Ascending aorta (tissue), 2 donors: Measurements from ENCODE around the gene KCNN1. TPM values are rescaled to one million over a fixed set of nuclear protein-coding genes. Genes with fewer than 3 reads are reported as not detected.

Experiments
- DNase-seq, 2 donors: peaks; one replicate each; pipeline ENCODE4 v3.0.0-alpha.2; 2019; ENCODE audit warnings: low spot score in 2 of 2
- H3K27ac ChIP-seq, 2 donors: fragments of 200-600 bp; sonication (generic); one replicate each; pipeline ENCODE4 v1.5.1; 2016 to 2017; ENCODE audit warnings: mild to moderate bottlenecking in 1 of 2
- H3K27me3 ChIP-seq: fragments of 200-600 bp; sonication (generic); one replicate; pipeline ENCODE4 v1.5.1; 2017
- H3K36me3 ChIP-seq, 2 donors: fragments of 200-600 bp; sonication (generic); one replicate each; pipeline ENCODE4 v1.5.1; 2016
- H3K4me1 ChIP-seq, 2 donors: fragments of 200-600 bp; sonication (generic); one replicate each; pipeline ENCODE4 v1.5.1; 2016 to 2017; ENCODE audit warnings: mild to moderate bottlenecking in 1 of 2
- H3K4me3 ChIP-seq, 2 donors: fragments of 200-600 bp; sonication (generic); one replicate each; pipeline ENCODE4 v1.5.1; 2016 to 2017; ENCODE audit warnings: mild to moderate bottlenecking in 1 of 2
- H3K9me3 ChIP-seq, 2 donors: fragments of 200-600 bp; sonication (generic); one replicate each; pipeline ENCODE4 v1.5.1; 2016
- CTCF ChIP-seq, 3 experiments: fragments of 200-600 bp in 2 of 3; fragments of 450-650 bp in 1 of 3; sonication (generic) in 2 of 3; IDR thresholded peaks; one replicate each; pipeline ENCODE4 v1.5.1; 2016 to 2019; ENCODE audit warnings: antibody characterized with exemption in 3 of 3, mild to moderate bottlenecking in 1 of 3, moderate library complexity in 1 of 3
- intact Hi-C: fragments of 100-400 bp; cut with DNase I; formaldehyde crosslinking; loops from one replicate; pipeline ENCODE4 v1.15.1; 2023
- total RNA-seq: library from RNA; depleted of rRNA; stranded (reverse); fragments of >200 nt; gene quantifications from one replicate; pipeline ENCODE4 v1.1.0, GENCODE V29; 2016

Gene KCNN1
- total RNA-seq, 1 donor from 2014 or later: not detected

- no peak for TF ChIP-seq CTCF (IDR thresholded peaks at IDR 0.05)
- no peak for DNase-seq
- no peaks in the 10 kb centered on the region for H3K36me3 ChIP-seq
Observed at GRCh38 chr19:17966129-17966483, 801 bp upstream of the KCNN1 start.

GRCh38 chr19:17967257-17968051 lies 547 bp downstream of the KCNN1 start:
- Histone ChIP-seq H3K9me3 (no peaks in the 10 kb centered on the region), H3K27ac (no peak overlapping the region), H3K4me3 (no peak overlapping the region), H3K4me1 (no peaks in the 10 kb centered on the region), H3K27me3 (peaks cover 11% of the 10 kb centered on the region), H3K36me3 (no peaks in the 10 kb centered on the region)
- DNase-seq: no peak
- TF ChIP-seq CTCF (IDR thresholded peaks at IDR 0.05): no peak
- intact Hi-C loops: no loop called here

More at GRCh38 chr19:17966129-17966483, 801 bp upstream of the KCNN1 start:
- H3K27ac ChIP-seq: no peak overlapping the region
- intact Hi-C loops: no loop called here
- no peaks in the 10 kb centered on the region for H3K4me1 ChIP-seq
- H3K4me3 ChIP-seq: no peak overlapping the region
- no peaks in the 10 kb centered on the region for H3K9me3 ChIP-seq
- H3K27me3 ChIP-seq: peaks cover 11% of the 10 kb centered on the region

- intact Hi-C loops: no loop called here
- Histone ChIP-seq H3K27ac (no peak overlapping the region), H3K27me3 (peaks cover 11% of the 10 kb centered on the region)
Observed at GRCh38 chr19:17968362-17968761, 1.5 kb downstream of the KCNN1 start.

GRCh38 chr19:17969096-17969792 lies 2.3 kb downstream of the KCNN1 start:
- Histone ChIP-seq H3K27ac (no peak overlapping the region), H3K36me3 (no peaks in the 10 kb centered on the region), H3K4me3 (no peak overlapping the region), H3K27me3 (peaks cover 7% of the 10 kb centered on the region), H3K9me3 (no peaks in the 10 kb centered on the region), H3K4me1 (no peaks in the 10 kb centered on the region)
- TF ChIP-seq CTCF (IDR thresholded peaks at IDR 0.05): no peak
- intact Hi-C loops: no loop called here
- DNase-seq: no peak

More at GRCh38 chr19:17968362-17968761, 1.5 kb downstream of the KCNN1 start:
- Histone ChIP-seq H3K4me3 (no peak overlapping the region), H3K36me3 (no peaks in the 10 kb centered on the region), H3K9me3 (no peaks in the 10 kb centered on the region), H3K4me1 (no peaks in the 10 kb centered on the region)
- TF ChIP-seq CTCF (IDR thresholded peaks at IDR 0.05): no peak
- DNase-seq: no peak

- no peak for TF ChIP-seq CTCF (IDR thresholded peaks at IDR 0.05)
- H3K9me3 ChIP-seq: no peaks in the 10 kb centered on the region
- intact Hi-C loops: no loop called here
- peaks cover 6% of the 10 kb centered on the region for H3K27me3 ChIP-seq
- H3K4me1 ChIP-seq: no peaks in the 10 kb centered on the region
- H3K27ac ChIP-seq: no peak overlapping the region
- no peak for DNase-seq
- no peak overlapping the region for H3K4me3 ChIP-seq
- no peaks in the 10 kb centered on the region for H3K36me3 ChIP-seq
Observed at GRCh38 chr19:17972230-17972629, 5.3 kb downstream of the KCNN1 start.
